Measurements from ENCODE around the gene EIF2S2. TPM values are rescaled to one million over a fixed set of nuclear protein-coding genes. Genes with fewer than 3 reads are reported as not detected.

The EIF2S2 gene
- polyA plus RNA-seq, 5 donors: 41.6 to 47.5 (median 46.5) TPM

- no peak for DNase-seq
Measured at GRCh38 chr20:34124469-34125249, 12.6 kb upstream of the EIF2S2 start.

GRCh38 chr20:34123309-34123708 is 11.3 kb upstream of the EIF2S2 start:
- no peak for DNase-seq

- DNase-seq: no peak
Measured at GRCh38 chr20:34122274-34122980, 10.4 kb upstream of the EIF2S2 start.

- no peak for DNase-seq
Measured at GRCh38 chr20:34120213-34120612, 8.2 kb upstream of the EIF2S2 start.

- DNase-seq: no peak
Measured at GRCh38 chr20:34115232-34115631, 3.2 kb upstream of the EIF2S2 start.

- DNase-seq: no peak
Measured at GRCh38 chr20:34114809-34115208, 2.8 kb upstream of the EIF2S2 start.

- DNase-seq: peak in 1 of 2 donors; percentile 43
Measured at GRCh38 chr20:34112600-34113101, 608 bp upstream of the EIF2S2 start.

- DNase-seq: peak; percentile 30 to 37
Measured at GRCh38 chr20:34110745-34111641, 1.1 kb downstream of the EIF2S2 start.

- no peak for DNase-seq
Measured at GRCh38 chr20:34110025-34110744, 1.9 kb downstream of the EIF2S2 start.

GRCh38 chr20:34109442-34109841 is 2.6 kb downstream of the EIF2S2 start:
- DNase-seq: no peak

- no peak for DNase-seq
Measured at GRCh38 chr20:34108616-34109174, 3.3 kb downstream of the EIF2S2 start.

GRCh38 chr20:34105978-34106675 is 5.9 kb downstream of the EIF2S2 start:
- DNase-seq: no peak

GRCh38 chr20:34104059-34104458 is 8.0 kb downstream of the EIF2S2 start:
- no peak for DNase-seq

- DNase-seq: no peak
Measured at GRCh38 chr20:34102342-34102741, 9.7 kb downstream of the EIF2S2 start.

GRCh38 chr20:34100576-34100975 is 11.5 kb downstream of the EIF2S2 start:
- DNase-seq: no peak

- no peak for DNase-seq
Measured at GRCh38 chr20:34099675-34100074, 12.4 kb downstream of the EIF2S2 start.

- no peak for DNase-seq
Measured at GRCh38 chr20:34098570-34098969, 13.5 kb downstream of the EIF2S2 start.

- no peak for DNase-seq
Measured at GRCh38 chr20:34096699-34097444, 15.2 kb downstream of the EIF2S2 start.

GRCh38 chr20:34095825-34096224 is 16.2 kb downstream of the EIF2S2 start:
- no peak for DNase-seq

GRCh38 chr20:34093895-34094294 is 18.1 kb downstream of the EIF2S2 start:
- no peak for DNase-seq
